Anterior cingulate cortex (tissue), 58 donors: ENCODE measurements around the gene IFNG.

Experiments
- DNase-seq, 58 donors: peaks; one replicate each; lab custom pipeline; 2025; lab: John Stamatoyannopoulos, UW

The IFNG gene

DNA sequence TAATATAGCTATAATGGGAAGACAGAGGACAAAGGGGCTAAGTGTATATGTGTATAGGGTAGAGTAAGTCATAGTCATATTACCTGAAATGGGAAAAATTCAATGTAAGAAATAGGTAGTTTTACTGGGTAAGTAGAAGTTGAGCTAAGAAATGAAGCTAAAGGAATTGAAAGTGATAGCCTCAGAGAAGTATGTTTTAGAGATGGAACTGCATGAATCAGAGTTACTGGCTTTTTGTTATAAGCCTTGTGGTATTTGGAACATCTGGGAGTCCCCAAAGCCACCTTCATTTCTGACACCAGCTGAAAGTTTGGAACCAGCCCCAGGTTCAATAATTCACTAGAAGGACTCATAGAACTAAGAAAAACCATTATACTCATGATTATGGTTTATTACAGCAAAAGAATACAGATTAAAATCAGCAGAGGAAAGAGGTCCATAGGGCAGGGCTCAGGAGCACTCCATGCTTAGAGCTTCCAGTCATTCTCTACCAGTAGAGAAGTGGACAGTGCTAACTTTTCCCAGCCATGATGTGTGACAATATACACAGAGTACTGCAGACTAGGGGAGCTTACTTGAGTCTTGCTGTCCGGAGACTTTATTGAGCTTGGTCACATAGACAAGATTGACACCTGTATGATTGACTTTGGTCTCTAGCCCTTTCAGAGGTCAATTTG lies 9.8 kb upstream of the IFNG start:
- DNase-seq = no peak

DNA sequence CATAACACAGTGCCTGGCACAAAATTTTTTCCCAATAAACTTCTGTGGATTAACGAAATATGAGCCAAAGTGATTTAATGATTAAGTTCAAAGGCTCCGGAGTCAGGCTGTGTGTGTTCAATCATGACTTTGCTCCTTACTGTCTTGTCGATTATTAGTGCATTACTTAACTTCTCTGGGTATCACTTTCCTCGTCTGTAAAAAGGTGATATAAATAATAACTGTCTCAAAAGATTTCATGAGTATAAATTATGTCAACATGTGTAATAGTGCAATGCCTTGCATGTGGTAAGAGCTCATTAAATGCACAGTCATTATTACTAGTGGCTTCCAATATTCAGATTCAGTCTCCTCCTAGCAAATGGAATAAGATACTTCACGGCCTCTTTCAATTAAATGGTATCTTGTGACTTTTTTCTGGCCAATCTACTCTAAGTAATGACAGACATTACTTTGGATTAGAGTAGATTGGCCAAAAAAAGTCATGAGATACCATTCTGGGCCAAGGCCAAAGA lies 6.8 kb upstream of the IFNG start:
- DNase-seq = no peak

- no peak for DNase-seq
These were observed 4.1 kb upstream of the IFNG start for GRCh38 chr12:68163560-68164081.

DNA sequence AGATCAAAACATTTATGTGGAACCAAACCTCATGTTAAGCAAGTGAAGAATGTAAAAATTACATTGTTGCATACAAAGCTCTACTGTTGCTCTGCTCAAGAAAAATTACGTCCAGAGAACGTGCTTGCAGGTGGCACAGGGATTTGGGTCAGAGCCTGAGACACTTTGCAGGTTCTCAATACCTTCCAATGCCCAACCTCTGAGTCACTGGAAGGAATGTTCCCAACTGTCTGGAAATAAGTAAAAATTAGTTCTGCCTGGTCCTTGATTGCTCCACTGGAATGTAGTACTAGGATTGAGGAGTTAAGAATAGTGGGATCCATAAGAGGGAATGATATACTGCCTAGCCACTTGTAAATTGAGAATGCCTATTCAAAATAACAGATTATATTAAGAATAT lies 2.8 kb upstream of the IFNG start:
- no peak for DNase-seq

DNA sequence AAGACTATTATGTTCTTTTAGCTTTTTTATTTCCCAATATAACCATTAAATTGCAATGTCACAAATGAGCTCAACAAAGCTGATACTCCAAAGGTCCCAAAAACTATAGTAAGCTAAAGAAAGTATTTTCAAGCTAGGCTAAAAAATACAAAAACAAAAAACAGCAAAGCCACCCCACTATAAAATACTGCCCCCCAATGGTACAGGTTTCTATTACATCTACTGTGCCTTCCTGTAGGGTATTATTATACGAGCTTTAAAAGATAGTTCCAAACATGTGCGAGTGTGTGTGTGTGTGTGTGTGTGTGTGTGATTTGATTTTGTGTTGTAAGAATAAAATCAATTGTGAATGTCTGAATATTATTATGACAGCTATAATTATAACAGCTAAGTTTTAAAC lies 1.1 kb downstream of the IFNG start:
- DNase-seq = no peak

GRCh38 chr12:68157380-68157779 lies 2.2 kb downstream of the IFNG start:
- DNase-seq = no peak

DNA sequence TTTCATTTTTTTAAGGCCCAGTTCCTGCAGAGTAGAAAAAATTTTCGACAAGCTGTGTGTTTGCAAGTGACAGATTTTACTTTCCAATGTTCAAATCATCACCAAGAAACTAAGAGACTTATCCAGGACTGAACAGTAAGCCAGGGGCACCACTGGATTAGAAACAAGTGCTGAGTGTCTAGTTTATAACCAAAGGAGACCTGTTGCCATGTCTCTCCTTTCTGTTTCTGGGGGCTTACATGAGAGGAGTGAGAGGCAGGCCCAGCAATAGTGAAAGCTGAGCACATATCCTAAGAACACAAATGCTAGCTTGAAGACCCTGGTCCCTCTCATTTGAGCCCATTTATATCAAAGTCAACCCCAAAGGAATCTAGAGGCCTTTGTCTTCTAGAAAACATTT lies 2.9 kb downstream of the IFNG start:
- no peak for DNase-seq

- no peak for DNase-seq
These were observed 4.8 kb downstream of the IFNG start for GRCh38 chr12:68154779-68155178.

DNA sequence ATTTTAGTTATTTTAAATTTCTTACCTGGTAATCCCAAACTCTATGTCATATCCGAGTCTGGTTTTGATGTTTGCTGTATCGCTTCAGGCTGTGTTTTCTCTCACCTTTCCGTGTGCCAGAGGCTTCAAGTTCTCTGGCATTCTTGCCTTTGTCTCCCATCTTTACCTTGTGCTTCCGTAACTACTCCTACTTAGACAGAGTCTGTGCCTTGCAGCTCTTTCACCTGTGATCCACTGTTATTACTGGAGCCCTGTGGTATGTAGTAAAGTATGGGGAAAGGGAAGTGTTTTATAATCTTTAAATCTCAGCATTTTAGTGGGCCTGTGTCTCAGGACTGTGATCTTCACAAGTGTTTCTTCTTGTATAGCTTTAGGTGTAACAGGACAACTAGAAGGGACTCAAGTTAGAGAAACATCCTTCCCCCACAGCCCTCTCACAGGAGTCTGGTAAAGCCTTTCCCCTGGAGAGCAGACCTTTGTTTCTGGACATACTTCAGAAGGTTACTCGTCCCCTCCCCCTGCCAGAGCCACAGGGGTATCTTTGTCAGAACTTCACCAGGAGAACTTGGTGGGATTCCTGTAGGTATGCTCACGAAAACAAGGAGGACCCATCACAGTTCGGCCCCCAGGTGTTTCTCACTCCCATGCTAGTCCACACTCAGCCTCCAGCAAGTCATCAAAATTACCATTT lies 11.1 kb downstream of the IFNG start:
- no peak for DNase-seq

DNA sequence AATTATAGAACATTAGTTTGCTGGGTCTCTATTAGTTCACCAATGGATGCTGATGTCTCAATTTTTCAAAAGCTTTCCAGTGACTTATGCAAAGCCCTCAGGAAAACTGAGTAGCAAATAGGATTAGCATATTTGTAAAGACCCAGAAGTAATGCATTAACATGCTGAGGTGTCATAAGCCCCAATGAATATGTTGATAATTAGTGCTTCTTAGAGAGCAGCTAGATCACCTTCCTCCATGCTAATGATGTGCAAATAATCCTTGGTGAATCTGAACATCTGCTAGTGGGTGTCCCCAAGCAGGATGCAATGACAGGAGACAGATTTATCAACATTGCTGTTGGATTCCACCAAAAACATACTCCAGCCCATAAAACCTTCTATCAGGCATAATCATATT lies 19.0 kb downstream of the IFNG start:
- DNase-seq = no peak

DNA sequence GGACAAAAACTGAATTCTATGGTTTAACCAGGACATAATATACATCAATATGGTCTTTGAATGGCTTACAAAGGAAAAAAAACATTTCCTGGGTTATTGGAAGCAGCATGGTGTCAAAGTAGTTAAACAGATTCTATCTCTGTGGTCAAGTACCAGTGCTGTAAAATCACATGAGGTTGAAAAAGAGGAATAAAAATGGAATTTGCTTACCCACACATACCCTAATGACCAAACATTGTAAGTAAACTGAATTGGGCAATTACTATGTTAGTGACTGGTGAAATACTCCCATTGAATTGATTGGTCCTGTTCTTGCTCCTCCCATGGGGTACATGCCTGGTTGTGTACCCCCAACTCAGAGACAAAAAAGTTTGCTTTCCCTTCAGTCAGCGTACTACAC lies 19.6 kb downstream of the IFNG start:
- no peak for DNase-seq

DNA sequence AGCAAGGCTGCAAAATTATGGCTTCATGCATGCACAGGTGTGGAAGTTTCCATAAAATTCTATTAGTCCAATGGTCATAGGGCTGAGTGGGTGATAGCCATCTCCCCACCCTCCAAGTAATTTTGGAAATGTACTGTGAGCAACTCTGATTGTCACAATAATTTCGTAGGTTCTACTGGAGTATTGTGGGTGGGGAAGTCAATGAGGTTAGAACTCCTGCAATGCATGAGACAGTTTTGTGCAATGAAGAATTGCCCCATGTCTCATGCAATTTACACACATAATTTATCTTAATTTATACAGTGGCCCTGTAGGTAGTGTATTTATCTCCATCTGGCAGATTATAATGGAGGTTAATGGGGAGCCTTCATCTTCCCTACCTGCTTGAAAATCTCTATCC lies 20.5 kb downstream of the IFNG start:
- no peak for DNase-seq

- DNase-seq = no peak
These were observed 21.1 kb downstream of the IFNG start for GRCh38 chr12:68138480-68138879.

DNA sequence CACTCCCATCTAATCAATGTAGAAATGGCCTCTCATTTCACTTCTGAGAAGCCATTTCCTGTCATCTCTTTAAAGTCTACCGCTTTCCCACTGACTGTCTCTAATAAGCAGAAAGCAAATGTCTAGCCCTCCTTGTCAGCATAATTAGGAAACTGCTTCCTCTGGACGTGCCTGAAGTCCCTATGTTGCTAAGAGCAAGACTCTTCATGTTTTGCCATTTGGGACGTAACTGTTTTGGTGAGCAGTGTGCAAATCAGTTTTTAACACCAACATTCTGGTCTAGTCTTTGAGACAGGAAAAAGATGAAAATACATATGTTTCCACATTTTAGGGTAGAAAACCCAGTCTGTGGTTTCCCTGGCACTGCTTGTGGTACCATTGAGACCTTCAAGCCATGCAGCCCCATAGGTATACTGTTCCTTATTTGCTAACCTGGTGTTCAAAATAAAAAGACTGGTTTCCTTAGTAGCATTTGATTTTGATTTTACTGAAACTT lies 22.2 kb downstream of the IFNG start:
- no peak for DNase-seq

DNA sequence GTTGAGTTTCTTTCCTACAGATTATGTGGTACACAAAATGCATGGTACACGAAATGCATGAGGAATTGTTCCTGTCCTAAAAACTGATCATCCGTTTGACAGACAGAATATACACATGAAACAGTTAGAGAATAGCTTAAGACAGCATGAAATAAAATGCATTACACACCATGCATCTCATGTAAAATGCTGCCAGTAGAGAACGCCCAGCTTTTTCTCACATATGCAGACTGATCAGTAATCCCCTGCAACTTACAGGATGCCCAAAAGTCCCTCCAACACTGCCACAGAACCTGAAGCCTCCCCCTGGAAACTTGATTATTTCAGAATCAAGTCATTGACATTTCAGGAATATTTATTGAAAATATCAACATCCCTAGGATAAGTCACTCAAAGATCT lies 24.0 kb downstream of the IFNG start:
- no peak for DNase-seq

GRCh38 chr12:68131867-68132414 lies 27.6 kb downstream of the IFNG start:
- DNase-seq = no peak

DNA sequence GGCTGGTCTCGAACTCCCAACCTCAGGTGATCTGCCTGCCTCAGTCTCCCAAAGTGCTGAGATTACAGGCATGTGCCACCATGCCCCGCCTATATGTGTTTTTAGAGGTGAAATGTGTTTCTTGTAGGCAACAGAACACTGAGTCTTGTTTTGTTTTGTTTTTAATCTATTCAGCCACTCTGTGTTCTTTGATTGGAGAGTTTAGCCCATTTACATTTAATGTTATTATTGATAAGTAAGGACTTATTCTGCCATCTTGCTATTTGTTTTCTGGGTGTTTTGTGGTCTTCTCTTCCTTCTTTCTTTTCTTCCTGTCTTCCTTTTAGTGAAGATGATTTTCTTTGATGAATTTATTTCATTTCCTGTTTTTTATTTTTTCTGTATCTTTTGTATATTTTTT lies 29.6 kb downstream of the IFNG start:
- DNase-seq = no peak

- DNase-seq = no peak
These were observed 37.2 kb downstream of the IFNG start for GRCh38 chr12:68122236-68122920.

- no peak for DNase-seq
These were observed 38.4 kb downstream of the IFNG start for GRCh38 chr12:68121143-68121542.

- peak in 21 of 58 donors; percentile 1 to 60 (median 14) for DNase-seq
These were observed 39.8 kb downstream of the IFNG start for GRCh38 chr12:68119724-68120211.

- DNase-seq = no peak
These were observed 40.3 kb downstream of the IFNG start for GRCh38 chr12:68119250-68119649.
